Epithelial cell of esophagus (primary cell): ENCODE results near the gene NDUFA11.

Experiments
- DNase-seq: peaks from one replicate; pipeline ENCODE4 v3.0.0; 2010; ENCODE audit warnings: low read depth
- H3K4me3 ChIP-seq: 2 replicates; pipeline ENCODE4 v1.5.1; 2011; ENCODE audit warnings: mild to moderate bottlenecking, low read length, control low read depth
- CTCF ChIP-seq: IDR thresholded peaks from 2 replicates; pipeline ENCODE4 v1.5.1; 2011; ENCODE audit warnings: low read depth, mild to moderate bottlenecking, low read length, control low read depth, inconsistent platforms; ENCODE audit not compliant: insufficient read depth; ENCODE audit errors: missing control alignments

Gene NDUFA11

DNA sequence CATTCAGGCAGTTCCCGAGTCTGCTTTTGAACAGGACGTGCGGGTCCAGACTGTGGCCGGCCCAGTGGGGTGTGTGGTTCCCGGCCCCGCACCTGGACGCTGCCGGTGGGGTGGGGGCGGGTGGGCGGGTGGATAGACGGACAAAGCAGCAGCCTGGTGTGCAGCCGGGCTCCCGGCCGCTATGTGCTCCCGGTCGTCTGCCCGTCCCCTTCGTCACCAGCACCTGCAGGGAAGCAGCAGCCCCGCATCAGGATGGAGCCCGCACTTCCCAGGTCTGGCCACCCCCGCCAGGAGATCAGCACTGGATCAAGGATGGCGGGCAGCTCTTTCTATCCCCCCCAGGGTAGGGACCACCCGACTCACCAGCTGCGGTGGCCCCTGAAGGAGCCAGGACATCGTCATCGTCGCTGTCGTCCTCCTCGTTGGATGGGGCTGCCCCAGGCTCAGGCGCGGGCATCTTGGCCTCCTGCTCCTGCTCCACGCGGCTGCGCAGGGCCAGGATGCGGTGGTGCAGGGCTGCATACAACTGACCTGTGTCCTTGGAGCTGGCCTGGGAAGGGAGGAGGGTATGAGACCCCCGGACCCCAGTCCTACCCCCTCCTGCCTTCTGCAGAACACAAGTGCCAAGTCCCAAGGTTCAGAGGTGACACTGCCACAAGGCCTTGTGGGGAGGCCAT, 14.0 kb upstream of the NDUFA11 start:
- H3K4me3 ChIP-seq = no peak overlapping the region
- no peak for DNase-seq
- no peak for TF ChIP-seq CTCF

- no peak overlapping the region for H3K4me3 ChIP-seq
- TF ChIP-seq CTCF = no peak
- no peak for DNase-seq
Measured at GRCh38 chr19:5916181-5916708, 12.7 kb upstream of the NDUFA11 start.

DNA sequence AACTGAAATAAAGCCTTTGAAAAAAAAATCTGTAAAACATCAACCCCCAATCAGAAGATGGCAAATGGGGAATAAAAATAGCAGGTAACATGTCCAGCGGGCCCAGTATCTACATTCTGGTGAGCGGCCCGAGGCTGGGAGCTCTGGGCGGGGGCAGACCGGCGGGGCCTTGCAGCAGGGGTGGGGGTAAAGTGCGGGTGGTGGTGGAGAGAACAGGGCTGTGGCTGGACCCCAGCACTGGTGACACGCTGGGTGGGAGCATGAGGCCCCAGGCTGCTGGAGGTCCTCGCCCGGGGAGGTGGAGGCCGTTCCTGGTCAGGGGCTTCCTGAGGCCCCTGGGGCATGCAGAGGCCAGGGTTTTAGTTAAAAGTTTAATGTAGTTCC, 12.2 kb upstream of the NDUFA11 start:
- no peak for TF ChIP-seq CTCF
- H3K4me3 ChIP-seq = no peak overlapping the region
- no peak for DNase-seq

GRCh38 chr19:5914946-5915781, 11.6 kb upstream of the NDUFA11 start:
- no peak for DNase-seq
- no peak for TF ChIP-seq CTCF

GRCh38 chr19:5914358-5914774, 10.8 kb upstream of the NDUFA11 start:
- H3K4me3 ChIP-seq = no peak overlapping the region
- DNase-seq = no peak
- TF ChIP-seq CTCF = no peak

More at GRCh38 chr19:5914946-5915781, 11.6 kb upstream of the NDUFA11 start:
- no peak overlapping the region for H3K4me3 ChIP-seq

- peak; percentile 75 for DNase-seq
- H3K4me3 ChIP-seq = no peak within 1 kb of the TSS
- TF ChIP-seq CTCF = no peak
Measured at GRCh38 chr19:5913739-5914357, 10.3 kb upstream of the NDUFA11 start, which contains the start of gene CAPS. Gene CAPS (plus strand): TSS chr19:5914254. CDS start chr19:5914407, 153 bp downstream.
